HUES64 (cell line): ENCODE measurements around the gene GNL1.
A peak's percentile ranks its signal among the peaks of the same experiment; 100 is the strongest.

Experiments used
- H3K27ac ChIP-seq: 2 replicates; pipeline ENCODE4 v1.7.0; 2013; ENCODE audit warnings: low read depth, low read length, inconsistent platforms
- H3K27me3 ChIP-seq: 2 replicates; pipeline ENCODE4 v1.6.1; 2013; ENCODE audit warnings: mild to moderate bottlenecking, low read length; ENCODE audit not compliant: insufficient read depth
- H3K36me3 ChIP-seq: 2 replicates; pipeline ENCODE4 v1.6.1; 2013; ENCODE audit warnings: mild to moderate bottlenecking, low read length; ENCODE audit not compliant: insufficient read depth
- H3K4me1 ChIP-seq: 2 replicates; pipeline ENCODE4 v1.6.1; 2013; ENCODE audit warnings: mild to moderate bottlenecking, low read length, moderate library complexity; ENCODE audit not compliant: insufficient read depth
- H3K4me3 ChIP-seq: 2 replicates; pipeline ENCODE4 v1.5.1; 2013; ENCODE audit warnings: mild to moderate bottlenecking, low read length, moderate library complexity
- H3K9ac ChIP-seq: 2 replicates; pipeline ENCODE4 v1.6.1; 2013; ENCODE audit warnings: mild to moderate bottlenecking, low read depth, low read length
- H3K9me3 ChIP-seq: 2 replicates; pipeline ENCODE4 v1.6.1; 2013; ENCODE audit warnings: low read depth, low read length; ENCODE audit not compliant: insufficient read depth
- WGBS: fragments of 150-250, 120-280 bp; methylation state at CpG from one replicate; pipeline ENCODE4 v1.1.7; 2013; ENCODE audit warnings: missing lambda C conversion rate; 5-methylcytosine and 5-hydroxymethylcytosine counted together

GNL1 gene

GRCh38 chr6:30591008-30591407 is 34.7 kb upstream of the GNL1 start:
- no peaks in the 10 kb centered on the region for H3K9me3 ChIP-seq
- peaks cover 93% of the 10 kb centered on the region for H3K36me3 ChIP-seq
- H3K4me3 ChIP-seq, result no peak overlapping the region
- H3K27me3 ChIP-seq, result no peaks in the 10 kb centered on the region
- H3K9ac ChIP-seq, result no peak overlapping the region
- no peak overlapping the region for H3K27ac ChIP-seq
- WGBS, result 100% methylated on average over 1 of the region's 1 CpG
- no peaks in the 10 kb centered on the region for H3K4me1 ChIP-seq

- no peaks in the 10 kb centered on the region for H3K9me3 ChIP-seq
- no peak overlapping the region for H3K27ac ChIP-seq
- no peak overlapping the region for H3K4me3 ChIP-seq
- 98% methylated on average over 8 of the region's 8 CpGs for WGBS
- no peak overlapping the region for H3K9ac ChIP-seq
- no peaks in the 10 kb centered on the region for H3K27me3 ChIP-seq
- no peaks in the 10 kb centered on the region for H3K4me1 ChIP-seq
- peaks cover 96% of the 10 kb centered on the region for H3K36me3 ChIP-seq
Observed at GRCh38 chr6:30590509-30590908, 34.2 kb upstream of the GNL1 start.

- Histone ChIP-seq H3K4me3 (no peak overlapping the region), H3K9ac (no peak overlapping the region), H3K27me3 (no peaks in the 10 kb centered on the region), H3K36me3 (peaks cover 99% of the 10 kb centered on the region), H3K27ac (no peak overlapping the region), H3K4me1 (no peaks in the 10 kb centered on the region), H3K9me3 (no peaks in the 10 kb centered on the region)
- WGBS, result 96% methylated on average over 15 of the region's 15 CpGs
Observed at GRCh38 chr6:30589754-30590358, 33.6 kb upstream of the GNL1 start.

GRCh38 chr6:30583921-30584320 is 27.6 kb upstream of the GNL1 start:
- no peaks in the 10 kb centered on the region for H3K4me1 ChIP-seq
- H3K4me3 ChIP-seq, result no peak overlapping the region
- H3K27me3 ChIP-seq, result no peaks in the 10 kb centered on the region
- 96% methylated on average over 5 of the region's 5 CpGs for WGBS
- H3K9me3 ChIP-seq, result no peaks in the 10 kb centered on the region
- H3K27ac ChIP-seq, result no peak overlapping the region
- no peak overlapping the region for H3K9ac ChIP-seq
- H3K36me3 ChIP-seq, result peaks cover 96% of the 10 kb centered on the region

GRCh38 chr6:30578051-30578450 is 21.8 kb upstream of the GNL1 start:
- Histone ChIP-seq H3K4me1 (no peaks in the 10 kb centered on the region), H3K36me3 (peaks cover 82% of the 10 kb centered on the region), H3K4me3 (no peak overlapping the region), H3K27ac (no peak overlapping the region), H3K27me3 (no peaks in the 10 kb centered on the region), H3K9ac (no peak overlapping the region), H3K9me3 (no peaks in the 10 kb centered on the region)
- WGBS, result 97% methylated on average over 8 of the region's 8 CpGs

GRCh38 chr6:30573113-30573512 is 16.8 kb upstream of the GNL1 start:
- Histone ChIP-seq H3K27me3 (peaks cover 9% of the 10 kb centered on the region; the same call in 1 of the 2 replicates), H3K9ac (no peak overlapping the region), H3K36me3 (peaks cover 47% of the 10 kb centered on the region), H3K9me3 (no peaks in the 10 kb centered on the region), H3K27ac (no peak overlapping the region), H3K4me3 (peak overlapping the region; percentile 92; the same call in 1 of the 2 replicates), H3K4me1 (peaks cover 6% of the 10 kb centered on the region)
- 81% methylated on average over 4 of the region's 4 CpGs for WGBS

GRCh38 chr6:30572148-30572547 is 15.9 kb upstream of the GNL1 start:
- Histone ChIP-seq H3K27ac (no peak overlapping the region), H3K36me3 (peaks cover 37% of the 10 kb centered on the region), H3K27me3 (peaks cover 9% of the 10 kb centered on the region; the same call in 1 of the 2 replicates), H3K4me1 (peaks cover 6% of the 10 kb centered on the region), H3K4me3 (peak overlapping the region; percentile 92), H3K9ac (peak overlapping the region; percentile 95), H3K9me3 (no peaks in the 10 kb centered on the region)

GRCh38 chr6:30571762-30572082 is 15.4 kb upstream of the GNL1 start:
- Histone ChIP-seq H3K4me3 (peak overlapping the region; percentile 92), H3K36me3 (peaks cover 33% of the 10 kb centered on the region), H3K27ac (no peak overlapping the region; the same call in 1 of the 2 replicates), H3K9ac (peak overlapping the region; percentile 95), H3K4me1 (peaks cover 6% of the 10 kb centered on the region), H3K9me3 (no peaks in the 10 kb centered on the region), H3K27me3 (peaks cover 9% of the 10 kb centered on the region; the same call in 1 of the 2 replicates)
- under 1% methylated on average over 8 of the region's 8 CpGs for WGBS

- Histone ChIP-seq H3K27me3 (peaks cover 9% of the 10 kb centered on the region; the same call in 1 of the 2 replicates), H3K27ac (peak within 1 kb of the TSS; percentile 91), H3K36me3 (peaks cover 28% of the 10 kb centered on the region), H3K9ac (peak within 1 kb of the TSS; percentile 95), H3K9me3 (no peaks in the 10 kb centered on the region), H3K4me1 (peaks cover 6% of the 10 kb centered on the region), H3K4me3 (peak within 1 kb of the TSS; percentile 92)
- under 1% methylated on average over 59 of the region's 59 CpGs for WGBS
Observed at GRCh38 chr6:30571075-30571761, 14.9 kb upstream of the GNL1 start, which contains the start of gene ABCF1. TSS of gene ABCF1 (plus strand) at chr6:30571442. CDS start at chr6:30571488, 46 bp downstream.

- H3K9ac ChIP-seq, result peak overlapping the region; percentile 95
- H3K36me3 ChIP-seq, result peaks cover 28% of the 10 kb centered on the region
- H3K9me3 ChIP-seq, result no peaks in the 10 kb centered on the region
- no peak overlapping the region for H3K27ac ChIP-seq
- WGBS, result 8% methylated on average over 18 of the region's 18 CpGs
- H3K4me1 ChIP-seq, result peaks cover 6% of the 10 kb centered on the region
- peak overlapping the region; percentile 92 for H3K4me3 ChIP-seq
- peaks cover 9% of the 10 kb centered on the region; the same call in 1 of the 2 replicates for H3K27me3 ChIP-seq
Observed at GRCh38 chr6:30570740-30571074, 14.4 kb upstream of the GNL1 start.

GRCh38 chr6:30570263-30570662 is 14.0 kb upstream of the GNL1 start:
- Histone ChIP-seq H3K4me1 (peaks cover 6% of the 10 kb centered on the region), H3K27me3 (peaks cover 9% of the 10 kb centered on the region; the same call in 1 of the 2 replicates), H3K9ac (no peak overlapping the region), H3K9me3 (no peaks in the 10 kb centered on the region), H3K4me3 (peak overlapping the region; percentile 92), H3K27ac (no peak overlapping the region), H3K36me3 (peaks cover 24% of the 10 kb centered on the region)
- 79% methylated on average over 1 of the region's 1 CpG for WGBS
